ENCODE data around the gene IL34.

- TF ChIP-seq, protein P1, sequence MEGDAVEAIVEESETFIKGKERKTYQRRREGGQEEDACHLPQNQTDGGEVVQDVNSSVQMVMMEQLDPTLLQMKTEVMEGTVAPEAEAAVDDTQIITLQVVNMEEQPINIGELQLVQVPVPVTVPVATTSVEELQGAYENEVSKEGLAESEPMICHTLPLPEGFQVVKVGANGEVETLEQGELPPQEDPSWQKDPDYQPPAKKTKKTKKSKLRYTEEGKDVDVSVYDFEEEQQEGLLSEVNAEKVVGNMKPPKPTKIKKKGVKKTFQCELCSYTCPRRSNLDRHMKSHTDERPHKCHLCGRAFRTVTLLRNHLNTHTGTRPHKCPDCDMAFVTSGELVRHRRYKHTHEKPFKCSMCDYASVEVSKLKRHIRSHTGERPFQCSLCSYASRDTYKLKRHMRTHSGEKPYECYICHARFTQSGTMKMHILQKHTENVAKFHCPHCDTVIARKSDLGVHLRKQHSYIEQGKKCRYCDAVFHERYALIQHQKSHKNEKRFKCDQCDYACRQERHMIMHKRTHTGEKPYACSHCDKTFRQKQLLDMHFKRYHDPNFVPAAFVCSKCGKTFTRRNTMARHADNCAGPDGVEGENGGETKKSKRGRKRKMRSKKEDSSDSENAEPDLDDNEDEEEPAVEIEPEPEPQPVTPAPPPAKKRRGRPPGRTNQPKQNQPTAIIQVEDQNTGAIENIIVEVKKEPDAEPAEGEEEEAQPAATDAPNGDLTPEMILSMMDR (IDR thresholded peaks at IDR 0.05): no peak
- TF ChIP-seq RAD21 (IDR thresholded peaks at IDR 0.05; ENCODE audit: low read length) (no peak), GATA2 (CRISPR knock-in tag; IDR thresholded peaks at IDR 0.05) (no peak), SMC3 (IDR thresholded peaks at IDR 0.05; ENCODE audit: low read depth, low read length) (no peak), EZH2phosphoT487 (IDR thresholded peaks at IDR 0.05; ENCODE audit: borderline replicate concordance, low read depth) (no peak), EP300 (IDR thresholded peaks at IDR 0.05; ENCODE audit: borderline replicate concordance in 1 of 2, low read depth in 1 of 2, low read length in 1 of 2) (no peak), SIN3A (IDR thresholded peaks at IDR 0.05; ENCODE audit: borderline replicate concordance, low read depth, low read length) (no peak), RCOR1 (IDR thresholded peaks at IDR 0.05; ENCODE audit: low read length) (no peak), TCF12 (IDR thresholded peaks at IDR 0.05) (no peak), NRF1 (IDR thresholded peaks at IDR 0.05; ENCODE audit: low read depth, low read length) (no peak)
- TF ChIP-seq, protein P2, sequence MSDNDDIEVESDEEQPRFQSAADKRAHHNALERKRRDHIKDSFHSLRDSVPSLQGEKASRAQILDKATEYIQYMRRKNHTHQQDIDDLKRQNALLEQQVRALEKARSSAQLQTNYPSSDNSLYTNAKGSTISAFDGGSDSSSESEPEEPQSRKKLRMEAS (IDR thresholded peaks at IDR 0.05; ENCODE audit: low read depth): no peak
These were observed 15.2 kb downstream of the IL34 start for GRCh38 chr16:70661534-70661917.

Data from SK-N-SH (cell line).